CD8-positive, alpha-beta memory T cell (primary cell): ENCODE results near the gene EREG. TPM values are rescaled to one million over a fixed set of nuclear protein-coding genes. Genes with fewer than 3 reads are reported as not detected.
A peak's percentile ranks its signal among the peaks of the same experiment; 100 is the strongest.

Experiments used
- CTCF ChIA-PET: fragments of 350-600 bp; sonication (Branson Sonifier 250); formaldehyde crosslinking; loops from one replicate; lab custom pipeline; 2021; ENCODE audit warnings: antibody characterized with exemption; lab: Charles Lee
- POLR2A ChIA-PET: fragments of 350-600 bp; sonication (Branson Sonifier 250); formaldehyde crosslinking; loops from one replicate; lab custom pipeline; 2021; ENCODE audit warnings: antibody characterized with exemption; lab: Charles Lee
- DNase-seq, 5 donors: peaks; one replicate each; pipeline versions ENCODE4 v3.0.0 to v3.0.0-alpha.2; 2020 to 2022; ENCODE audit warnings: mixed read lengths in 1 of 5
- H3K27ac ChIP-seq: one replicate; pipeline ENCODE4 v1.7.0; 2013; ENCODE audit warnings: low read depth, mild to moderate bottlenecking, low read length, moderate library complexity
- H3K27me3 ChIP-seq: 2 replicates; pipeline ENCODE4 v1.7.0; 2013; ENCODE audit warnings: low read length, mild to moderate bottlenecking; ENCODE audit not compliant: insufficient read depth, poor library complexity, severe bottlenecking
- H3K36me3 ChIP-seq: 2 replicates; pipeline ENCODE4 v1.7.0; 2013; ENCODE audit warnings: mild to moderate bottlenecking, low read length, moderate library complexity; ENCODE audit not compliant: insufficient read depth
- H3K4me1 ChIP-seq: 2 replicates; pipeline ENCODE4 v1.7.0; 2013; ENCODE audit warnings: mild to moderate bottlenecking, low read length, moderate library complexity; ENCODE audit not compliant: insufficient read depth
- H3K4me3 ChIP-seq: 2 replicates; pipeline ENCODE4 v1.7.0; 2013; ENCODE audit warnings: mild to moderate bottlenecking, low read length
- H3K9me3 ChIP-seq: 2 replicates; pipeline ENCODE4 v1.7.0; 2013; ENCODE audit warnings: mild to moderate bottlenecking, low read length
- H3K27ac Mint-ChIP-seq, 8 donors: one replicate each; pipeline ENCODE4 v1.8.0; 2020 to 2021; ENCODE audit warnings: mixed read lengths in 8 of 8, mild to moderate bottlenecking in 6 of 8, inconsistent platforms in 3 of 8, moderate library complexity in 3 of 8
- H3K27me3 Mint-ChIP-seq, 2 donors: one replicate each; pipeline ENCODE4 v1.8.0; 2020 to 2021; ENCODE audit warnings: mixed read lengths in 2 of 2, mild to moderate bottlenecking in 1 of 2, moderate library complexity in 1 of 2
- H3K36me3 Mint-ChIP-seq, 3 donors: one replicate each; pipeline ENCODE4 v1.8.0; 2020 to 2021; ENCODE audit warnings: mixed read lengths in 3 of 3, inconsistent platforms in 1 of 3, mild to moderate bottlenecking in 1 of 3
- H3K4me1 Mint-ChIP-seq, 3 donors: one replicate each; pipeline ENCODE4 v1.8.0; 2020 to 2021; ENCODE audit warnings: mixed read lengths in 3 of 3, inconsistent platforms in 1 of 3, mild to moderate bottlenecking in 1 of 3
- H3K4me3 Mint-ChIP-seq, 7 donors: one replicate each; pipeline ENCODE4 v1.8.0; 2020 to 2021; ENCODE audit warnings: mixed read lengths in 7 of 7, mild to moderate bottlenecking in 6 of 7, moderate library complexity in 4 of 7, inconsistent platforms in 2 of 7
- H3K9me3 Mint-ChIP-seq, 5 donors: one replicate each; pipeline ENCODE4 v1.8.0; 2020 to 2022; ENCODE audit warnings: mixed read lengths in 5 of 5, mild to moderate bottlenecking in 3 of 5, moderate library complexity in 2 of 5, inconsistent platforms in 1 of 5
- polyA plus RNA-seq: library from polyadenylated mRNA; unstranded; fragments of 300-500 nt; fragmentation: Illumina TruSeq; gene quantifications from one replicate; pipeline ENCODE4 v1.2.3, GENCODE V29; 2021
- total RNA-seq, 2 experiments: library from RNA; stranded (reverse); gene quantifications; one replicate each; pipeline ENCODE4 v1.2.3, GENCODE V29; 2021

The EREG gene
- total and polyA plus RNA-seq, 3 experiments from 2014 or later: not detected

GRCh38 chr4:74424111-74424510 is 59.2 kb downstream of the EREG start:
- H3K27me3 Mint-ChIP-seq: peaks cover 9 to 22% of the 10 kb centered on the region in 2 donors
- Histone ChIP-seq H3K9me3 (no peaks in the 10 kb centered on the region), H3K27me3 (no peaks in the 10 kb centered on the region), H3K27ac (no peak overlapping the region), H3K36me3 (no peaks in the 10 kb centered on the region), H3K4me3 (no peak overlapping the region), H3K4me1 (no peaks in the 10 kb centered on the region)
- CTCF ChIA-PET: no interaction called here
- H3K4me3 Mint-ChIP-seq: no peak overlapping the region
- H3K27ac Mint-ChIP-seq: no peak overlapping the region
- H3K4me1 Mint-ChIP-seq: no peaks in the 10 kb centered on the region
- POLR2A ChIA-PET: no interaction called here
- no peaks in the 10 kb centered on the region for H3K36me3 Mint-ChIP-seq
- no peaks in the 10 kb centered on the region for H3K9me3 Mint-ChIP-seq
- no peak for DNase-seq

GRCh38 chr4:74426101-74426500 is 61.2 kb downstream of the EREG start:
- ChIA-PET CTCF (no interaction called here), POLR2A (no interaction called here)
- no peaks in the 10 kb centered on the region for H3K36me3 Mint-ChIP-seq

GRCh38 chr4:74428276-74428675 is 63.3 kb downstream of the EREG start:
- no peak overlapping the region for H3K4me3 Mint-ChIP-seq
- H3K4me1 Mint-ChIP-seq: no peaks in the 10 kb centered on the region
- H3K27ac Mint-ChIP-seq: peak overlapping the region in 1 of 8 donors; percentile 78
- Histone ChIP-seq H3K27me3 (no peaks in the 10 kb centered on the region), H3K27ac (no peak overlapping the region), H3K36me3 (no peaks in the 10 kb centered on the region), H3K4me1 (no peaks in the 10 kb centered on the region), H3K9me3 (no peaks in the 10 kb centered on the region), H3K4me3 (no peak overlapping the region)
- CTCF ChIA-PET: interaction anchor here (2.1 kb wide), 1 partner anchor 17 kb away, joined by 8 read pairs; the partner anchor contains the start of gene AREG
- H3K36me3 Mint-ChIP-seq: no peaks in the 10 kb centered on the region
- POLR2A ChIA-PET: no interaction called here
- H3K27me3 Mint-ChIP-seq: peaks cover 1 to 6% of the 10 kb centered on the region in 2 donors
- no peaks in the 10 kb centered on the region for H3K9me3 Mint-ChIP-seq
- no peak for DNase-seq

More at GRCh38 chr4:74426101-74426500, 61.2 kb downstream of the EREG start:
- H3K27ac ChIP-seq: no peak overlapping the region
- no peaks in the 10 kb centered on the region for H3K4me1 ChIP-seq
- H3K4me3 ChIP-seq: no peak overlapping the region
- DNase-seq: no peak
- no peaks in the 10 kb centered on the region for H3K9me3 Mint-ChIP-seq
- H3K36me3 ChIP-seq: no peaks in the 10 kb centered on the region
- H3K27me3 ChIP-seq: no peaks in the 10 kb centered on the region
- no peak overlapping the region for H3K4me3 Mint-ChIP-seq
- no peaks in the 10 kb centered on the region for H3K4me1 Mint-ChIP-seq
- H3K9me3 ChIP-seq: no peaks in the 10 kb centered on the region
- no peak overlapping the region for H3K27ac Mint-ChIP-seq
- H3K27me3 Mint-ChIP-seq: peaks cover 9 to 13% of the 10 kb centered on the region in 2 donors

GRCh38 chr4:74431113-74431826 is 66.3 kb downstream of the EREG start:
- Histone ChIP-seq H3K4me3 (no peak overlapping the region), H3K36me3 (no peaks in the 10 kb centered on the region), H3K27ac (no peak overlapping the region), H3K27me3 (no peaks in the 10 kb centered on the region), H3K4me1 (no peaks in the 10 kb centered on the region), H3K9me3 (no peaks in the 10 kb centered on the region)
- Mint-ChIP-seq H3K4me3 (no peak overlapping the region), H3K4me1 (no peaks in the 10 kb centered on the region), H3K36me3 (no peaks in the 10 kb centered on the region), H3K9me3 (no peaks in the 10 kb centered on the region), H3K27ac (no peak overlapping the region), H3K27me3 (peaks cover 0 to 10% of the 10 kb centered on the region in 2 donors)
- CTCF ChIA-PET: no interaction called here
- DNase-seq: no peak
- POLR2A ChIA-PET: no interaction called here

DNA sequence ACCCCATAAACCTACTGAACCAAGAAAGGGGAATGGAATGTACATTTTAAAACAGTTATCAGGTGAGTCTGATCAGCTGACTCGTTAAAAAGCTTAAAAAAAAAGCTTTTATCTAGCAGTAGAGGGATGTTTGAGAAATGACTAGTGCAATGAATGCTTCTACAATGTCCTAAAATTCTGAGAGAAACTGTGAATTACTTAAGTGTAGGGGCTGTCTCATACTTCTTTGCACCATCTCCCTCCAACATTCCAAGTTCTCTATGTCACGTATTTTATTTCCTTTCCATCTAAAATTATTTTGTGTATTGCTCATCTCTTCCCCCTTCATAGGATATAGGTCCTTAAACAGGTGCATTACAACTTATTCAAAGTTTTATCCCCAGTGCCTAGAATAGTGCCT is 68.1 kb downstream of the EREG start:
- Histone ChIP-seq H3K9me3 (no peaks in the 10 kb centered on the region), H3K27ac (no peak overlapping the region), H3K27me3 (no peaks in the 10 kb centered on the region), H3K4me3 (no peak overlapping the region), H3K36me3 (no peaks in the 10 kb centered on the region), H3K4me1 (no peaks in the 10 kb centered on the region)
- ChIA-PET CTCF (no interaction called here), POLR2A (no interaction called here)
- Mint-ChIP-seq H3K36me3 (no peaks in the 10 kb centered on the region), H3K27me3 (peaks cover 0 to 13% of the 10 kb centered on the region in 2 donors), H3K9me3 (no peaks in the 10 kb centered on the region), H3K4me1 (no peaks in the 10 kb centered on the region), H3K4me3 (no peak overlapping the region), H3K27ac (no peak overlapping the region)
- no peak for DNase-seq

DNA sequence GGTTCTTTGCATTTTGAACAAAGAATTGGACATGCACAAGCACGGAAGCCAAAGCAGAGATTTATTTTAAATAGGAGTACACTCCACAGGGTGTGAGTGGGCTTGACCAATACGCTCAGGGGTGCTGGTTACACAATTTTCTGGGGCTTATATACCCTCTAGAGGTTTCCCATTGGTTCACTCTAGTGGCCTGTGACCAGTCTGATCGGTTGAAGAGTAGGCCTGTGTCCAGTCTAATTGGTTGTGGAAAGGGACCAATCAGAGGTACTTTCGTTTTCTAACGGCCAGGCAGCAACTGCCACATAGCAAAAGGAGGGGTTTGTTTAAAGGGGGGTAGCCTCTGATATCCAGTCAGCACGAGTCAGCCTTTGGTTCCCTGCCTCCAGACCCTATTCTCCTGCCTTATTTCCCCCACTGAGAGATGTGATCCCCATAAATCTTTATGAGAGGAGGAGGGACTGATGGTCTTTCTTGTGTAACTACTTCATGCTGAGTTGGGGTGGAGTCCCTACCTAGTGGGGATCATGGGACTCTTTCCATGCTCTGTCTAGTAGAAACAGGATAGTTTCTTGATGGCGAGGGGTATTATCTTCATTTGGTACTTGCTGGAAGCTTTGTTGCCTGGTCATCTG is 68.7 kb downstream of the EREG start:
- Histone ChIP-seq H3K27me3 (no peaks in the 10 kb centered on the region), H3K9me3 (no peaks in the 10 kb centered on the region), H3K36me3 (no peaks in the 10 kb centered on the region), H3K4me1 (no peaks in the 10 kb centered on the region), H3K4me3 (no peak overlapping the region), H3K27ac (no peak overlapping the region)
- no peaks in the 10 kb centered on the region for H3K4me1 Mint-ChIP-seq
- no peak overlapping the region for H3K27ac Mint-ChIP-seq
- DNase-seq: no peak
- ChIA-PET POLR2A (no interaction called here), CTCF (no interaction called here)
- H3K36me3 Mint-ChIP-seq: no peaks in the 10 kb centered on the region
- peaks cover 0 to 13% of the 10 kb centered on the region in 2 donors for H3K27me3 Mint-ChIP-seq
- H3K4me3 Mint-ChIP-seq: no peak overlapping the region
- no peaks in the 10 kb centered on the region for H3K9me3 Mint-ChIP-seq

GRCh38 chr4:74435296-74435695 is 70.4 kb downstream of the EREG start:
- H3K4me1 Mint-ChIP-seq: no peaks in the 10 kb centered on the region
- CTCF ChIA-PET: no interaction called here
- H3K9me3 ChIP-seq: no peaks in the 10 kb centered on the region

DNA sequence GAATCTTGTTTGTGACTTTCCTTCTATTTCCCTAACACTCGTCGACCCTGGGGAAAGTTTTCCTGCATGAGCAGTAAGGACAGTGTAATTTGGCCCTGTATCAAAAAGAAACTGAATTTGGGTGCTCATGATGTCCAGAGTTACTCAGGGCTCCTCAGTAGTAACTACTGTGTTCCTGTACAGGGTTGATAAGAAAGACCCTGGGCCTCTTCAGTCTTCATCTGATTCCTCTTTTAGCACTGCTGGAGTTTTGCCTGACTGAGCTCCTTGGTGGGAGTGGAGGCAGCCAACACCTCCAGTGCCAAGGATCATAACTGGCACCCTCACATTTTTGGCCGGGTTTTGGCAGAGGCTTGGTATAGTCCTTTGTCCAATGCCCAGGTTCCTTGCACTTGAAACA is 72.9 kb downstream of the EREG start:
- H3K27ac ChIP-seq: no peak overlapping the region
- no peaks in the 10 kb centered on the region for H3K36me3 Mint-ChIP-seq
- H3K4me3 Mint-ChIP-seq: no peak overlapping the region
- no peaks in the 10 kb centered on the region for H3K27me3 ChIP-seq
- no peaks in the 10 kb centered on the region for H3K4me1 ChIP-seq
- H3K27me3 Mint-ChIP-seq: peaks cover 0 to 20% of the 10 kb centered on the region in 2 donors
- H3K4me1 Mint-ChIP-seq: no peaks in the 10 kb centered on the region
- H3K9me3 ChIP-seq: no peaks in the 10 kb centered on the region
- ChIA-PET CTCF (no interaction called here), POLR2A (no interaction called here)
- H3K27ac Mint-ChIP-seq: no peak overlapping the region
- H3K9me3 Mint-ChIP-seq: no peaks in the 10 kb centered on the region
- no peaks in the 10 kb centered on the region for H3K36me3 ChIP-seq
- H3K4me3 ChIP-seq: no peak overlapping the region
- no peak for DNase-seq

More at GRCh38 chr4:74435296-74435695, 70.4 kb downstream of the EREG start:
- Mint-ChIP-seq H3K4me3 (no peak overlapping the region), H3K27ac (no peak overlapping the region), H3K27me3 (peaks cover 0 to 20% of the 10 kb centered on the region in 2 donors), H3K9me3 (no peaks in the 10 kb centered on the region), H3K36me3 (no peaks in the 10 kb centered on the region)
- no peak overlapping the region for H3K4me3 ChIP-seq
- no peak overlapping the region for H3K27ac ChIP-seq
- DNase-seq: no peak
- no peaks in the 10 kb centered on the region for H3K36me3 ChIP-seq
- H3K27me3 ChIP-seq: no peaks in the 10 kb centered on the region
- no peaks in the 10 kb centered on the region for H3K4me1 ChIP-seq
- POLR2A ChIA-PET: no interaction called here
